Stimulated activated CD8-positive, alpha-beta memory T cell treated with anti-CD3 and anti-CD28 coated beads, Interleukin-12 subunit alpha, Interleukin-12 subunit beta, amount 100 ng/mL, for 24 hours (primary cell): Measurements from ENCODE around the gene PSMA8.
"Not testable (repeated sequence)": the region's sequence is repeated elsewhere in the genome, so short reads cannot be mapped to it uniquely, and the experiment has no call there.

Experiments
- DNase-seq: peaks from one replicate; pipeline ENCODE4 v3.0.0-alpha.2; 2020; ENCODE audit errors: extremely low read depth

PSMA8 gene

GRCh38 chr18:26133652-26134051 is at the start of gene PSMA8:
TSS of gene PSMA8 (plus strand) at chr18:26133869. CDS start at chr18:26133966, 97 bp downstream.
- peak; percentile 3 for DNase-seq

DNA sequence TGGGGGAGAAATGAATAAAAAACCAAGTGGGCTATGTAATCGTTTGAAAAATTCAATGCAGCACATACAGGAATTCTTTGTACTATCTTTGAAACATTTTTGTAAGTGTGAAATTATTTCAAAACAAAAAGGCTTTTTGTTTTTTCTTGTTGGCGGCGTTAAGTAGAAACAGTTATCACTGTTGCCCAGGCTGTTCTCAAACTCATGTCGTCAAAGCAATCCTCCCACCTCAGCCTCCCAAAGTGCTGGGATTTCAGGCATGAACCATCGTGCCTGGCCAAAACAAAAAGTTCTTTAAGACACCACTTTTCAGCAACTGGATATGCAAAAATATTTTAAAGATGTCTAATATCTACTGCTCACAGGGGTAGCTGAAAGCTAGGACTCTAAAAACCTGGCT is 48.6 kb upstream of the PSMA8 start:
- no peak for DNase-seq

DNA sequence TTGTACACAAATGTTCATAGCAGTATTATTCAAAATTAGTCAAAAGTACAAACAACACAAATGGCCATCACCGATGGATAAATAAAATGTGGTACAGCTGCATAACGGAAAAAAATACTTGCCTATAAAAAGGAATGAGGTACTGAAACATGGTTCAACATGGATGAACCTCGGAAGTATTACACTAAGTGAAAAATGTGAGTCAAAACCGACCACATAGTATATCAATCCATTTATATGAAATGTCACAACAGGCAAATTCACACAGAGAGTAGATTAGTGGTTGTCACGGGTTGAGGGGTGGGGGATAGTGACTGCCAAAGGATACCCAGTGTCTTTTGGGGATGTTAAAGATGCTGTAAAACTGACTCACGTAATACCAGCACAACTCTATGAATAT is 46.7 kb upstream of the PSMA8 start:
- no peak for DNase-seq

GRCh38 chr18:26088487-26088886 is 45.2 kb upstream of the PSMA8 start:
- no peak for DNase-seq

DNA sequence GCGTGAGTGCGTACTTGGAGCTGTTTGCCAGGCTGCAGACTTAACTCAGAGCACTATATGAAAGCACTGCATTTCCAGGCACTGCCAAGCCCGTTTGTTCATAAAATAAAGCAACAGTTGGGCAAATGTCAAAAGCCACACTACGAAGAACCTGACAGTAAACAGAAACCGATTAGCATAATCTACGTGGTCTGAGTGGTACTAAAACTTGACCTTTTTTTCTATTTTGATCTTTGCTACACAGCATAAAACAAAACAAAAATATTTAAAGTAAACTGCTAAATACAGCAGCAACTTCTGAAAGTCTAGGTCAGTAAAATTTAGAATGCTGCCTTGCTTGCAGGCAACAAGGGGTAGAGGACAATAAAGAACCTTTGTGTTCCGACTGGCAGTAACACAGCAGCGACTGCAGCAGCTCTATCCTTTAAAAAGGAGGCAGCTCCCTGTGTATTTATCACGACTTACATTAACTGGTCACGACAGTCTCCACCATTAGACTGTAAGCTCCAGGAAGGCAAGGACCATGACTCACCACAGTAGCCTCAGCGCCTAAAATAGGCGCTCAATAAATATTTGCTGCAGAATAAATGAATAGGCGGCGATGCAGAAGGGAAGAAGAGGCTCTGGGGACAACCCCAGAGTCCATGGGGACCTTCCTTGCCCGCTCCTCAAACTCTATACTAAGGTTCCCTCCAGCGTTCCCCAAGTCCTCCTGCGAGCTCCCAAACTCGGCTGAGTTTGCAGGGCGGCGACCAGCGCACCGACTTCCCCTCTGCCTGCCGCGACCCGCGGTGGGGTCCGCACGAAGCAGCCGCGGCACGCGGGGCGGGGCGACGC is 44.2 kb upstream of the PSMA8 start:
- DNase-seq: no peak

GRCh38 chr18:26090130-26091046 is 43.3 kb upstream of the PSMA8 start, which contains the start of gene SS18:
TSS of gene SS18 (minus strand) at chr18:26090613. CDS start at chr18:26090569, 44 bp downstream.
- peak; percentile 81 for DNase-seq

- DNase-seq: no peak
Observed at GRCh38 chr18:26091047-26091630, 42.5 kb upstream of the PSMA8 start.

GRCh38 chr18:26096852-26097251 is 36.8 kb upstream of the PSMA8 start:
- no peak for DNase-seq

GRCh38 chr18:26097563-26097962 is 36.1 kb upstream of the PSMA8 start:
- no peak for DNase-seq

- DNase-seq: no peak
Observed at GRCh38 chr18:26103579-26103978, 30.1 kb upstream of the PSMA8 start.

DNA sequence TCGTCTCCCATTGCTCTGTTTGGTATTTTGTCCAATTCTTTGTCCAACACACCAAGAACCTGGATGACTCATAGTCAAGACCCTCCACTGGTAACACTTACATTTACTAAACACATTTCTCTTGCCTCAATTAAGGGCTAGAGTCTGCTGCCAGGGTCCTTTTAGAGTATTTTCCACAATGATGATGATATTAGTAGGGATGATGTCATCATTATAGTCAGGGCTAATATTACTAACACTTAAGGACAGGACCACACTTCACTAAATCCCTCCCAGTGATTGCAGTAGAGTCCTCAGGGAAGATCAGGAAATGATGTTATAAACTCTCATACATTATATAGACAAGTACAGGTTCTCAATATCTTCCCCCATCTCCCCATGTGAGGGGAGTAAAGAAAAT is 29.6 kb upstream of the PSMA8 start:
- no peak for DNase-seq

DNA sequence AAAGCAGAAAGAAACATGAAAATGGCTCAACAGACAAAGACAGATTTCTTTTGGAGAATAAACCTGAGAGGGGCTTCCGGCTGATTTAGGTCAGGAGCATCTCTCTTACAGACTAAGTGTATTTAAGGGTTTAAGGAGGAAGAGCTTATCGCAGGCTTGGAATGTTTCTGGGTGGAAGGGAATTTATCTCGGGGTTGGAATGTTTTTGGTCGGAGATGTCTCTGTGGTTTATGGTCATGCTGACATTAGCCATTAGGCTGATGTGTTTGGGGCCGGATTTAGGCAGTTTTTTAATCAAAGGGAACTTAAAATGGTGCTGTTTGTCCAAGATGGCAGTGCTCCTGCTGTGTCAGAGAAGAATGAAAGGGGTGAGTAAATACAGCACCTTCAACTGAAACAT is 14.4 kb upstream of the PSMA8 start:
- DNase-seq: no peak

GRCh38 chr18:26121476-26121875 is 12.2 kb upstream of the PSMA8 start:
- no peak for DNase-seq

- DNase-seq: not testable (repeated sequence)
Observed at GRCh38 chr18:26121994-26122393, 11.7 kb upstream of the PSMA8 start.

DNA sequence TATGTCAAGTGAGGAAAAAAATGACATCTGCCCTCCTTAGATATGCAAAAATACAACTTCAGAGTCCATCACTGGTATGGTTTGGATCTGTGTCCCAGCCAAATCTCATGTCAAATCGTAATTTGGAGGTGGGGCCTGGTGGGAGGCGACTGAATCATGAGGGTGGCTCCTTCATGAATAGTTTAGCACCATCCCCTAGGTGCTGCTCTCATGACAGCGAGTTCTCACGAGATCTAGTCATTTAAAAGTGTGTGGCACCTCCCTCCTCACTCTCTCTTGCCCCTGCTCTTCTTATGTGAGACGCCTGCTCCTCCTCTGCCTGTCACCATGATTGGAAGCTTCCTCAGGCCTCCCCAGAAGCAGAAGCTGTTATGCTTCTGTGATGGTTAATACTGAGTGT is 5.9 kb upstream of the PSMA8 start:
- DNase-seq: no peak

DNA sequence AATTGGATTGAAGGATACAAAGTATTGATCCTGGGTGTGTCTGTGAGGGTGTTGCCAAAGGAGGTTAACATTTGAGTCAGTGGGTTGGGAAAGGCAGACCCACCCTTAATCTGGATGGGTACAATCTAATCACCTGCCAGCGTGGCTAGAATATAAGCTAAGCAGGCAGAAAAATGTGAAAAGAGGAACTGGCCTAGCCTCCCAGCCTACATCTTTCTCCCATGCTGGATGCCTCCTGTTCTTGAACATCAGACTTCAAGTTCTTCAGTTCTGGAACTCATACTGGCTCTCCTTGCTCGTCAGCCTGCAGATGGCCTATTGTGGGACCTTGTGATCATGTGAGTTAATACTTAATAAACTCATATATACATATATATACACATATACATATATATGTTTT is 5.5 kb upstream of the PSMA8 start:
- not testable (repeated sequence) for DNase-seq

DNA sequence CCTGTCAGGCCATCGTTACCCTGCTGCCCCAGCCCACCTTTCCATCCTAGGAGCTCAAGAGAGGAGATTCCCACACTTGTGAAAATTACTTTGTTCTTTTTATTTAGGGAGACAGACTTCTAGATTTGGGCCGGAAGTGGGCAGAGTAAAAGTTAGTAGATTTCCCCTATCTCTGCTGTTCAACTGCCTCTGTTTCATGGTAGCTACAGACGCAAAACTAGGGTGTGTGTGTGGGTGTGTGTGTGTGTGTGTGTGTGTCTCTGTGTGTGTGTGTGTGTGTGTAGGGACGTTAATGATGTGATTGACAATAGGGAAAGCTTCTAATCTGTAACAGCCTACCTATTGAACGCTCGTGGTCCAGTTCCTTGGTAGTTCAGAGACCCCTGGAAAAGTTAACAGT is 438 bp downstream of the PSMA8 start:
- DNase-seq: no peak

DNA sequence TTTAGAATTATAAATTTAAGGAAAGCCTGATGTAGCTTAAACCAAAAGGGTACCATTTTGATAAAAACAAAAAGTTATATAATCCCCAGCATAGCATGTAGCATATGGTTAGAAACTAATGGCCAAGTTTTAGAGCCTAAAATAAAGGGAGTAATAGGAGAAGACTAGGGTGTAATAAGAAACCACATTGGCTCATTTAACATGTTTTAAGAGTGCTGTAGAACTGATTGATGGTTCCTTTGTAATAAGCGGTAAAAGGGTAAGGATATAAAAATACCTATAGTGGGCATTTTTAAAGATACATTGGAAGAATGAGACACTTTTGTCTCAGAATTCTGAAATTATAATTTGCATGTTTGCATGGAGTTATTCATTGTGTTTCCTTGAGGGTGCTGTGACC is 1.9 kb downstream of the PSMA8 start:
- DNase-seq: no peak

GRCh38 chr18:26157326-26157725 is 23.7 kb downstream of the PSMA8 start:
- DNase-seq: no peak

DNA sequence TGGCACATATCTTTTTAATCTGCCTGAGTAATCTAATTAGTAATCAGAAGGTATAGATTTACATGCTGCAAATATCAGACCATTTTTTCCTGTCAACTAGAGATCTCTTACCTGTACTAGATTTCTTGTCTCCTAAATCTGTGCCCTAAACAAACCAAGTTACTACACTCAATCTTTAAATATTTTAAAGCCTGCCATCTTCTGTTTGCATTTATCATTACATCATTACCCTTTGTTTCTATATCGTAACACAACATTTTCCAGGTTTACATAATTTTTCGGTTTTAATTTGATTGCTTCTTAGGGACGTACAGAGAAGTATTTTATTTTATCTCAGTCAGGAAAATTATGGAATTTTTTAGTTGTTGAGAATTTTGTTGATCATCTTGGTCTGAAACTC is 25.7 kb downstream of the PSMA8 start:
- no peak for DNase-seq

GRCh38 chr18:26164571-26164970 is 30.9 kb downstream of the PSMA8 start:
- DNase-seq: no peak

DNA sequence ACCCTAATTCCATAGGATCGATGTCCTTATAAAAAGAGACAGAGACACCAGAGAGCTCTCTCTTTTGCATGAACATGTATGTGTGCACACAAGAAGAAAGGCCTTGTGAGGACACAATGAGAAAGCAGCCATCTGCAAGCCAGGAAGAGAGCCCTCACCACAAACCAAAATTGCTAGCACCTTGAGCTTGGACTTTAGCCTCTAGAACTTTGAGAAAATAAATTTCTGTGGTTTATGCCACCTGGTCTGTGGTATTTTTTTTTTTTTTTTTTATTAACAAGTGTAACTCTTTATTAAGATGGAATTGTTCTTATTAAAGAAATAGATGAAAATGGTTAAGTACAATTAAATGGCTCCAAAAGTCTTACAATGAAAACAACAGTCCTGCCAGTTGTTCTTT is 33.9 kb downstream of the PSMA8 start:
- DNase-seq: not testable (repeated sequence)
